HG02970 (cell line): Measurements from ENCODE around the gene KLHL3.

Experiments
- ATAC-seq: cut with Tn5 transposase; IDR thresholded peaks from one replicate; pipeline ENCODE4 v1.9.1; 2021; ENCODE audit warnings: mild to moderate bottlenecking, moderate library complexity, moderate number of reproducible peaks; ENCODE audit not compliant: unreplicated experiment, low FRiP score

Gene KLHL3

GRCh38 chr5:137710086-137710485 is 25.8 kb downstream of the KLHL3 start:
- ATAC-seq = no peak

- ATAC-seq = no peak
Observed at GRCh38 chr5:137708796-137709559, 26.9 kb downstream of the KLHL3 start.

DNA sequence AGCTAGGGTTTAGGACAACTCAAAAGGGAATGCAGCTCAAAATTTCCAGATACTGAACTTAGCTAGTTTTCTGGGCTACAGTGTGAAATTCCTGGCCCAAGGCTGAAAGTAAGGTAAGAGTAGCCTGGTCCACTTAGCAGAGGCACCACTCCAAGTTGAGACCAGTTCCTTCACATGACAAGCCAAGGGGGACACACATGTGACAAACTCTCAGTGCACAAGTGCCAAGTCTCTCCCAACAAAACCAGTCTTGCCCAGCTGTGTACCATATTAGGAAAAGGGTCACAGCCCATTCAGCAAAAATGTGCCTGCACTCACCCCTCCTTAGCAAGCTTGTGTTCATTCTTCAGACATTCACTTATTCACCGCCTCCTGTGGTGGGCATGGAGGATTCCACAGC is 27.8 kb downstream of the KLHL3 start:
- no peak for ATAC-seq

GRCh38 chr5:137706841-137707240 is 29.0 kb downstream of the KLHL3 start:
- ATAC-seq = no peak

GRCh38 chr5:137705106-137705505 is 30.8 kb downstream of the KLHL3 start:
- ATAC-seq = no peak

DNA sequence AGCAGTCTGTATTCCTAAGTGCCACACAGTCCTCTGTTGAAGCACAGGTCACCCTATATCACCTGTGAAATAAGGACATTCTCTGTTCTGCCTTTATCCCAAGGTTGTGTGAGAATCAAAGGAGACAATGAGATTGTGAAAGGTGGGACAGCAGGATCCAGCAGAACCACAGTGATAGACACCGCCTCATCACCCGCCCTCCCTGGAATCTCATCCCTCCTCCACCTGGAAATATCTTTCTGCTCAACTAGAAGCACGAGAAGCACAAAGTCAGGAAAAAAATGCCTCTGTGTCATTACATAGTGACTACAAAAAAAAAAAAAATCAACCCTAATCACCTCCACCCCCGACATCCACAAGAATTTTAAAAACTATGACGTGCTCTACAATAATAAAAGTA is 32.3 kb downstream of the KLHL3 start:
- ATAC-seq = no peak

- ATAC-seq = no peak
Observed at GRCh38 chr5:137700282-137700680, 35.6 kb downstream of the KLHL3 start.

DNA sequence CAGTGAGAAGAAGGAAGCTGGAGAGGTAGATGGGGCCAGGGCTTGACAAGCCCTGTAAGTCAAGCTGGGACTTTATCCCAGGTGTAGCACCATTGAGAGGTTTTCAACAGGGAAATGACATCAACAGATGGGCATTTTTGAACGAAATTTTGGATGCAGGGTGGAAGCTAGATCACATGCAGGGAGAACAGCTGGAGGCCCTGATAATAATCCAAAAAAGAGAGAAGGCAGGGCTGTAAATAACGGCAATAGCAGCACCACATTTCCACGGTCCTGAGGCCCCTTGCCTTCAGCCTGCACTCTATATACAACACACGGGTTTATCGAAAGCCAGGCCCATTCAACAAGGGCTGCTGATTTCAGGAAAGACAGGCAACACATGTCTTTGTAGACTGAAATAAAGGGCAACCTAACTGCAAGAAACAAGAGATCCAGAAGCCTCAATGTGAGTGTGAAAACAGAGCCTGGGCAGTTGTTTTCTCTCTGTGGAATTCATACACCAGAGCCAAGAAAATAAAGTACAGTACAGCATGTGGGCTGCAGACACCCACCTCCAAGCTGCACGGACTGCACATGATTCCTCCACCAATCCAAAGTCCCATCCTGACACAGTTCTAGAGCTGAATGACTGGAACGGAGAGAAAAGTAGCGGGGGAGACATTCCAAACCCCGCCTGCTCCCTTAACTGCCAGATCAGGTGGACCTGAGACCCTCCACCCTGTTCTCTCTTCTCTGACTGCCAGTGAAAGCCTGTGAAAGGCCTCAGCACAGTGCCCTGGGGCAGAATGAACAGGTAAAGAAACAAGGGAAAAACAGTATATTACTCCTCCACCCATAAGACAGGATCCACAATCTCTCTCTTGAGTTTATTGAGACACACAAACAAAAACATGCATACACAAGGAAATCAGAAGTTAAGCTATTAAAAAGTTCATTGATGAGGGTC is 36.3 kb downstream of the KLHL3 start:
- no peak for ATAC-seq

DNA sequence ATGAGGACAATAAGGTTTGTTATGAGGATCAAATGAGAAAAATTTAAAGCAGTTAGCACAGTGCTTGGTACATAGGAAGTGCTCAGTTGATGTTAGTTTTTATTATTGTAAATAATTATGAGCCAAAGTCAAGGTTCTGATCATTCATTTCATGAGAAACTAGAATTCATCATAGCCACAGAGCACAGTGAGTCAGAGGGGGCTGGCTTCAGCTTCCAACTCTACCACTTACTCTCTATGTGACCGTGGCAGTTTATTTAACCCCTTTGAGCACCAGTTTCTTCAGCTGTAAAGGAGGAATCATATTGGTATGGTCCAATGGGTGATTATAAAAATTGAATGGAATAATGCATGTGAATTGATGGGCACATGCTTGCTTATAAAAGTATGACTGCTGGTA is 39.4 kb downstream of the KLHL3 start:
- no peak for ATAC-seq

DNA sequence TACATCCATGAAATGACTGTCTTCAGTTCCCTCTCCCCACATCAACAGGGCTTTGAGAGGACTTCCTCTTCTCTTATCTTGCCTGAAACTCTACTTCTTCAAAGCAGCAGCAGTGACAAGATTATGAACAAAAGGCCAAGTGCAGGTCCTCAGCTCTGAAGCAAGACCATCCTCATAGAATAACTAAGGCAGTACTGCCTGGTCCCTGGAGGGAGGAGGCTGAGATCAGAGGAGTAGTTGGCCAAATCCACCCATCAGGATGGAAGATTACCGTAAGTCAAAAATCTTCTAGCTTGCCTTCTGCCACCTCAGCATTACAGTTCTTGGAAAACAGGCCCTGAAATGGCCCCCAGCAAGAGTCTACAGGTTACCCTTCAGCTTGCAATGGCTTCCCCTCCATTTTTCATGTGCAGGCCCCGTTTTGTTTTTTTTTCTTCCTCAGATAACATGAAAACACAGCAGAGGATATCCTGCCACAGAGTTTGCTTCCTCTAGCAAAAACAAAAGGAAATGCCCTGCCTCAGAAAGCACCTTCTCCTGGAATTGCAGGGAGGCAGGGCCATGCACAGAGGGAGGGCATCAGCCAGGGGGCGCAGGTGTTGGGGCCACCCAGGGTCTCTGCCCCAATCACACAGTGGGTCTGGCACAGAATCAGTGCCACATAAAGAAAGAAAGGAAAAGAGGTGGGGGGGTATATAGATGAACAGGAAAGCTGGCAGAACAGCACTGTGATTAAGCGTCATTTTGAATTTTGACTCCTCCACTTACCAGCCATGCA is 40.0 kb downstream of the KLHL3 start:
- no peak for ATAC-seq

DNA sequence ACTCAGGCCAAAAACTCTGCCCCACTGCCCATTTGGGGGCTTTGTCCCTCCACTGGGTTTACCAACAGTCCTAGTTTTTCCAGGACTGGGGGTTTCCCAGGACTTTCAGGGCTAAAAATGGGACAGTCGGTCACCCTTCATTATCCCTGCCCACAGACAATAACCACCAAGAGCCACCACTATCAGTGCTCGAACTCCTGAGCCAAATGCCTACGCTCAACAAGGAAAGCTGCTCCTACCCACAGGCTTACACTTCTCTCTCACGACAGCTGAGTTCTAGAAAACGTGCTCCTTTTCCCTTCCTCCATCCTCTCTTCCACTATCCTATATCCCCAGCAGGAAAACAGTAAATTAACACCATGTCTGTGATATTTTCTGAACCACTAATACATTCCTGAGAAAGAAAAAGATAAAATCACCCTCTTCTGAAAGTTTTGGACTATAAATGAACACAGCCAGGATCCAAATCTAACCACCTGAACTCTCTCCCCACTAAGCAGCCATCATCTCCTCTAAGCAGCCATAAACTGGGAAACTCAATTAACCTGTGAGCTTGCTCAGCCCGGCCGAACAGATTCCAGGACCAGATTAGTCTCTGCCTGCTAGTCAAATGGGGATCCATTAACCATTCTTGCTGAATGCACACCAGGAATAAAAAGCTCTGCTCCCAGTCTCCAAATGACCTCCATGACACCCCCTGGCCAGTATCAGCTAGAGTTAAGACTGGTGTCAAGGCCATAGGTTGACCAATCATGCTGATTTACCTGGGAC is 41.8 kb downstream of the KLHL3 start:
- no peak for ATAC-seq

DNA sequence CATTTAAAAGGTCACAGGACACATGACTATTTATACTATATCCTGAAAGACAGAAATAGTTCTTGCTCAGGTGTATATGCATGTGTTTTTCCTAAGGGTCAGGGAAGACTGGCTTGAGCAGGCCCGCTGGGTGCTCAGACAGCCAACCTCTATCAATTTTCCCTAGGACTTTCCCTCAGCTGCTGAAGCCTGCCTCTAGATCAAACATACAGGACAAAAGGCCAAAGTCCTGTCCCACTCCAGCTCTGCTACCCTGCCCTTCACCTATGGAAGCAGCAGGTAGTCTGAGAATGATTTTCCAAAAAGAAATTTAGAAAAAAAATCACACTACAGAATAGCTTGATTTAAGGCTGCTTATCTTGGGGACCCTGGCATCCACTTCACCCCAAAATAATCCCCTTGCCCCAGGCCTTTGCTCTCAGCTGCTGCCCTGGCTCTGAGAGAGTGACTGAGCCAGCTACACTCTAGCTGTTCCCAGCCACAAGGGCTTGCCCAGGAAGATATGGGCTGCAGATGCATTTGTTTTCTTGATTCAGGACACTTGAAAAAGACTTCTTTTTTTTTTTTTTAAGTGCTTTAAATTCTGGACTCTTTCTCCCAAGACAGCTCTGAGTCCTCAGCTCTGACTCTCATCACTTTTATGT is 42.5 kb downstream of the KLHL3 start:
- ATAC-seq = no peak

DNA sequence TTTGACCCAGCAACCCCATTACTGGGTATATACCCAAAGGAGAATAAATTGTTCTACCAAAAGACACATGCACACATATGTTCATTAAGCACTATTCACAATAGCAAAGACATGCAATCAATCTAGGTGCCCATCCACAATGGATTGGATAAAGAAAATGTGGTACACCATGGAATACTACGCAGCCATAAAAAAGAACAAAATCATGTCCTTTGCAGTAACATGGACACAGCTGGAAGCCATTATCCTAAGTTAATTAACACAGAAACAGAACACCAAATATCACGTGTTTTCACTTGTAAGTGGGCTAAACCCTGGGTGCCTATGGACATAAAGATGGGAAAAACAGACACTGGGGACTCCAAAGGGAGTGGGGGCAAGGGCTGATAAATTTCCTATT is 46.6 kb downstream of the KLHL3 start:
- no peak for ATAC-seq

- no peak for ATAC-seq
Observed at GRCh38 chr5:137688210-137688840, 47.6 kb downstream of the KLHL3 start.

- no peak for ATAC-seq
Observed at GRCh38 chr5:137684761-137685160, 51.1 kb downstream of the KLHL3 start.

DNA sequence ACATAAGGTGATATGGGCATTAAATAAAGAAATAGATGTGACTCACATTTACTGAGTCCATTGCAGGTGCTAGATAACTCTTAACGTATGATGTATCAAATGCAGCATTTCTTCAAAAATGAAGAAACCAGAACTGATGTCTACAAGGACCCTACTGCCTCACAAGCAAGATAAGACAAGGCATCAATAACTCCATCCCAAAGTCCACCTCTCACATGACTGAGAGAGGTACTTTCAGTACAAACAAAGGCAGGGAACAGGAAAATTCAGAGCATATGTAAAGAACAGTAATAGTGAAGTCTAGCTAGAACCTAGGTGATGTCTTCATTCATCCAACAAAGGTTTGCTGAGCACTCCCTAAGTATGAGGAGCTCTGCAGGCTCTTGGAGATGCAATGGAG is 54.7 kb downstream of the KLHL3 start:
- ATAC-seq = no peak

GRCh38 chr5:137679910-137680309 is 56.0 kb downstream of the KLHL3 start:
- no peak for ATAC-seq

DNA sequence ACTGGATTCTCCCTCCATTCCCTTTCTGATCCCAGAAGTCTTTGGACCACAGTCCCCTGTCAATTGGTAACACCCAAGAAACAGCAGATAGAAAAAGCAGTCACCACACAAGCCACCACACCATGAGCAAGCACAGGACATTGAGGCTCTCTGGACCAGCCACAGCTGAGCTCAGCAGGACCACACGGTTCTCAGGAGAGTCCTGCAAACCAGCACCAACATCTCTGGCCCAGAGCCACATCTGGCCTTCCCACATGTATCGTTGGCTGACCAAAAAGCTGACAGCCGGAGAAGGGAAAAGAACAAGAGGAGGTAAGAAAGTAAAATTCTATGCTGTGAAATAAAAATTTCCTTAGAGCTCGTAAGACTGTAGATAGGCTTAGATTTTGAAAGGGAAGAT is 56.7 kb downstream of the KLHL3 start:
- no peak for ATAC-seq

- ATAC-seq = no peak
Observed at GRCh38 chr5:137672881-137673280, 63.0 kb downstream of the KLHL3 start.
